NCI-H2029 (cell line): ENCODE measurements around the gene SNTN.

Experiments
- DNase-seq: peaks from one replicate; lab custom pipeline; 2025; lab: John Stamatoyannopoulos, UW

The SNTN gene

DNA sequence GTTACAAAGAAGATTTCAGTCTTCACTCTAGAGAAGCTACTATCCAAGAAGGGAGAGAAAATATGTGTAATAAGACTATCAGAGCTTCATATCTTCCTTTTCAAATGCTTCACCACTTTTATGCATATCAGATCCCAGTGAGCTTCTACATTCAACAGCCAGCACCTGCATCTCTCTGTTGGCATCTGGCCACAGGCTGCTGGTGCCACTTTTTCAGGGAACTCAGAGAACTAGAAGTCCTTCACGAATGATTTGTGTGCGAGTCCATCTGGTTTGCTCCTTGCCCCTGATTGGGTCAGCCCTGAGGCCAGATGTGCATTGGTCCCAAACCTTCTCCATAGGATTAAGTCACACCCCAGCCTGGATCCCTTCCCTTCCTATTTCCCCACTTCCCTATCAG is 22.1 kb downstream of the SNTN start:
- no peak for DNase-seq

DNA sequence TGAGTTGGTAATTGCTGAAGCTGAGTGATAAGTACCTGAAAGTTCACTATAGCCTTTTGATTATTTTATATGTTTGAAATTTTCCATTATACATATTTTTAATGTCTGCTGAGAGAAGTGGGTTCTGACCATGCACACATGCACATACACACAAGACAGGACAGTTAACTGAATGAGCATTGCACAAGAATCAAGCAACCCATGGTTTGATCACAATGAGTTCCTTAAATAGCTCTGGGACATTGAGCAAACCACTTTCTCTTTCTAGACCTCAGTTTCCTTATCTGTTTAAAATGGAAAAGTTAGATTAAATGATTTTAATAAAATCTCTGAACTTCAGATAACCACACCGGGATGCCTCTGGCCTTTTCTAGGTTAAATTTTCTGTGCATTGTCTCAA is 26.7 kb downstream of the SNTN start:
- DNase-seq = no peak

- DNase-seq = no peak
Measured at GRCh38 chr3:63684081-63684480, 31.6 kb downstream of the SNTN start.

- DNase-seq = no peak
Measured at GRCh38 chr3:63685340-63685739, 32.9 kb downstream of the SNTN start.

DNA sequence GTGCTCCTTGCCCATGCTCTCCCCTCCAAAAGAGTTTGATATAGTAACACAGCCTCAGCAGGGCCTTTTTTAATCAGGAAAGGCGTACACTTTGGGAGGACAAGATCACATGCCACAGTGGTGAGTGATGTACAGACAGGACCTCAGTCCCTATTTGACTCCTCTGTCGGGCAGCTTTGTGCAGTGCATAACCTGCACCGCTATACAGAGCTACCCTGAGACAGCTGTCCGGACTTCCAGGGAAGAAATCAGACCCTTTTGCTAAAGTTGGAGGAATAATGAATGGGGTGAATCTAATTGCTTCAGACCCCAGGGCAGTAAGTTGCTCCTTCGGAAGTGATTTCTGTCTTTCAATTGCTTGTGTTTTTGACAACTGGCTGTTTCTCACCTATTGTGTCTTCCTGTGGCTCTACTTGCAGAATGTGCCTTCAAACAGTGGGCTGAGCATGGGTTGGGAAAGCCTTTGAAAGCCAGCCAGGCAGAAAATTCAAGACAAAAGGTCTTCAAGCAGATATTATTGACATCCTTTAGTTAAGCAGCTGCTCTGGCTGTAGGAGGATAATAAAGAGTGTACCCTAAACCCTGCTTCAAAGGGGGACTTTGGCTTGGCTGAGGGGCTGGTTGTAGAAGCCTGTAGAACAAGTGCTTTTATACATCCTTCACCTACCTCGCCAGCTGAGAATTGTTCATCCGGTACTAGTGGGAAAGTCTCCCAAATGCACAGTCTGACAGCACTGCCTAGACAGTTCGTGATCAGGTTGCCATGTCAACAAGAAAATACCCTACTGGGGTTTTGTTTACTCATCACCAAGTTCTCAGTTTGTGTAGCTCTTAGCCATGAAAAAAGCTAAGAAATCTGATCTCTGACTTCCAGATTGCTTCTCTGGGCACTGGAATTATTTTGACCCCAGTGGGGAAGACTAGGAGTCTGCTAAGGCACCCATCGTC is 35.1 kb downstream of the SNTN start:
- no peak for DNase-seq

- no peak for DNase-seq
Measured at GRCh38 chr3:63689285-63689684, 36.8 kb downstream of the SNTN start.

- no peak for DNase-seq
Measured at GRCh38 chr3:63693351-63693750, 40.9 kb downstream of the SNTN start.

- no peak for DNase-seq
Measured at GRCh38 chr3:63705092-63705645, 52.7 kb downstream of the SNTN start.

DNA sequence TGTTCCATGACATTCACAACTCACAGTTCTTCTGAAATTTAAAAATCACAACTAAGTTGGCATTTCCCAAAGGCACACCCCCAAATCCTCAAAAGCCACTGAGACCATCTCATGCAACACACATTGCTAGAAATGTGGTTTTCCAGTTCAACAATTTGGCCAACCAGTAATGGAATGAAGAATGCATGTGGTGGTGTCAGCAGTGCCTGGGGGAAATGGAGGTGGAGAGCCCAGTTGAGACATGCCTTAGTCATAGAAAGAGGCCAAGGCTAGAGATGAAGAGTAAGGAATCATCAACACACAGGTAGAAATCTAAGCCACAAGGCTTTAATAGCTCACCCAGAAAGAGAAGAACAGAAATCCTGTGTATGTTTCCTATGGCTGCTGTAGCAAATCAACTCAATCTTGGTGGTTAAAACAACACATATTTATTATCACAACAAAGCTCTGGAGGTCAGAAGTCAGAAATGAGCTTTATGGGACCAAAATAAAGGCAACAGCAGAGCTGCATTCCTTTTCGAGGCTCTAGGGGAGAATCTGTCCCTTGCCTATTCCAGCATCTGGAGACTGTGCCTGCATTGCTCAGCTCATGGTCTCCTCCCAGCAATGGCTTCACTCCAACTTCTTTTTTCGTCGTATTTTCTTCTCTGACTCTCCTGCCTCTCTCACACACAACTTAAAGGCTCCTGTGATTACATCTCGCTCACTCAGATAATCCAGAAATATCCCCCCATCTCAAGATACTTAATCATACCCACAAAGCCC is 54.0 kb downstream of the SNTN start:
- DNase-seq = no peak

- no peak for DNase-seq
Measured at GRCh38 chr3:63707731-63708130, 55.3 kb downstream of the SNTN start.

DNA sequence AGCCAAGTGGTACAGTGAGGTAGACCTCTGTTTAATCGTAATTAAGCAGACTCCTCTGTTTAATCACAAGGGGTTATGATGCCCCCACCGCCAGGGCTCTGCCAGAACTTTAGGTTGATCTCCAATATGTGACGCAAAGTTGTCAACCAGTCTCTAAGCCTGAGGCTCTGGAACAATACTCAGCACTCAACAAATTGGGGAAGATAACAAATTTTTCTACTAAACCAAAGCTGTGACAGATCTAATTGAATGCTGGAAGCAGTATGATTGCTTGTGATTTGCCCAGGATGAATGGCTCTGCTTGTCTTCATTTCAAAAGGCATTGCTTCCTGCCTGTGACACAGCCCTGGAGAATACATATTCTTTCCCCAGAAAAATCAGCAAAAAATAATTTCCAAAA is 57.1 kb downstream of the SNTN start:
- DNase-seq = no peak
